BLaER1 (cell line): Measurements from ENCODE around the gene GJB2.
A peak's percentile ranks its signal among the peaks of the same experiment; 100 is the strongest.

Experiments
- H3K27ac ChIP-seq: shearing (Covaris generic); formaldehyde crosslinking; 2 replicates; pipeline ENCODE4 v1.8.1; 2022
- H3K27me3 ChIP-seq: shearing (Covaris generic); formaldehyde crosslinking; 2 replicates; pipeline ENCODE4 v1.8.1; 2022
- H3K36me3 ChIP-seq: shearing (Covaris generic); formaldehyde crosslinking; 2 replicates; pipeline ENCODE4 v1.8.1; 2022
- H3K4me1 ChIP-seq: shearing (Covaris generic); formaldehyde crosslinking; 2 replicates; pipeline ENCODE4 v1.8.1; 2022
- H3K4me2 ChIP-seq: shearing (Covaris generic); formaldehyde crosslinking; 2 replicates; pipeline ENCODE4 v1.8.1; 2022
- H3K4me3 ChIP-seq: shearing (Covaris generic); formaldehyde crosslinking; 2 replicates; pipeline ENCODE4 v1.8.1; 2022
- H3K9ac ChIP-seq: shearing (Covaris generic); formaldehyde crosslinking; 2 replicates; pipeline ENCODE4 v1.8.1; 2022
- H3K9me3 ChIP-seq: shearing (Covaris generic); formaldehyde crosslinking; 2 replicates; pipeline ENCODE4 v1.8.1; 2022
- H4K20me1 ChIP-seq: shearing (Covaris generic); formaldehyde crosslinking; 2 replicates; pipeline ENCODE4 v1.8.1; 2022
- Cebpa-rat ChIP-seq: shearing (Covaris generic); IDR thresholded peaks from 2 replicates; pipeline ENCODE4 v1.8.1; 2022

The GJB2 gene

GRCh38 chr13:20221772-20222171 is 29.0 kb upstream of the GJB2 start:
- TF ChIP-seq Cebpa-rat = no peak
- no peak overlapping the region for H3K9ac ChIP-seq
- H3K4me3 ChIP-seq = no peak overlapping the region
- H3K4me2 ChIP-seq = no peak overlapping the region
- H3K36me3 ChIP-seq = no peaks in the 10 kb centered on the region
- H3K27ac ChIP-seq = no peak overlapping the region
- no peaks in the 10 kb centered on the region for H3K4me1 ChIP-seq
- no peaks in the 10 kb centered on the region for H3K27me3 ChIP-seq
- H4K20me1 ChIP-seq = no peaks in the 10 kb centered on the region
- no peaks in the 10 kb centered on the region for H3K9me3 ChIP-seq

- TF ChIP-seq Cebpa-rat = no peak
- Histone ChIP-seq H3K27me3 (no peaks in the 10 kb centered on the region), H3K4me1 (no peaks in the 10 kb centered on the region), H4K20me1 (no peaks in the 10 kb centered on the region), H3K9me3 (no peaks in the 10 kb centered on the region), H3K4me3 (no peak overlapping the region), H3K36me3 (no peaks in the 10 kb centered on the region), H3K4me2 (no peak overlapping the region), H3K27ac (no peak overlapping the region), H3K9ac (no peak overlapping the region)
Observed at GRCh38 chr13:20219577-20219976, 26.8 kb upstream of the GJB2 start.

GRCh38 chr13:20217168-20217567 is 24.4 kb upstream of the GJB2 start:
- Histone ChIP-seq H3K4me2 (no peak overlapping the region), H3K4me1 (no peaks in the 10 kb centered on the region), H3K27me3 (no peaks in the 10 kb centered on the region)

GRCh38 chr13:20209948-20210347 is 17.2 kb upstream of the GJB2 start:
- Histone ChIP-seq H3K36me3 (no peaks in the 10 kb centered on the region), H3K4me2 (no peak overlapping the region), H3K27ac (no peak overlapping the region), H4K20me1 (no peaks in the 10 kb centered on the region), H3K4me3 (no peak overlapping the region), H3K9me3 (peaks cover 17% of the 10 kb centered on the region; the same call in 1 of the 2 replicates), H3K4me1 (peaks cover 11% of the 10 kb centered on the region), H3K27me3 (no peaks in the 10 kb centered on the region), H3K9ac (no peak overlapping the region)
- TF ChIP-seq Cebpa-rat = no peak

More at GRCh38 chr13:20217168-20217567, 24.4 kb upstream of the GJB2 start:
- TF ChIP-seq Cebpa-rat = no peak
- no peak overlapping the region for H3K4me3 ChIP-seq
- H3K27ac ChIP-seq = no peak overlapping the region
- no peaks in the 10 kb centered on the region for H3K36me3 ChIP-seq
- H3K9me3 ChIP-seq = peaks cover 17% of the 10 kb centered on the region; the same call in 1 of the 2 replicates
- H3K9ac ChIP-seq = no peak overlapping the region
- no peaks in the 10 kb centered on the region for H4K20me1 ChIP-seq

- no peak overlapping the region for H3K9ac ChIP-seq
- H3K4me2 ChIP-seq = peak overlapping the region; percentile 50
- no peak overlapping the region for H3K4me3 ChIP-seq
- no peak for TF ChIP-seq Cebpa-rat
- no peaks in the 10 kb centered on the region for H3K9me3 ChIP-seq
- H3K27me3 ChIP-seq = no peaks in the 10 kb centered on the region
- H3K27ac ChIP-seq = no peak overlapping the region
- H3K4me1 ChIP-seq = peaks cover 11% of the 10 kb centered on the region
- H3K36me3 ChIP-seq = no peaks in the 10 kb centered on the region
- no peaks in the 10 kb centered on the region for H4K20me1 ChIP-seq
Observed at GRCh38 chr13:20206698-20207235, 14.0 kb upstream of the GJB2 start.

GRCh38 chr13:20206065-20206697 is 13.4 kb upstream of the GJB2 start:
- Histone ChIP-seq H3K4me3 (no peak overlapping the region), H3K9me3 (no peaks in the 10 kb centered on the region), H3K4me2 (peak overlapping the region; percentile 50), H3K4me1 (peaks cover 11% of the 10 kb centered on the region), H3K27ac (no peak overlapping the region), H3K36me3 (no peaks in the 10 kb centered on the region), H3K9ac (no peak overlapping the region), H4K20me1 (no peaks in the 10 kb centered on the region), H3K27me3 (no peaks in the 10 kb centered on the region)
- no peak for TF ChIP-seq Cebpa-rat

GRCh38 chr13:20198781-20199180 is 6.0 kb upstream of the GJB2 start:
- Histone ChIP-seq H3K27me3 (peaks cover 35% of the 10 kb centered on the region), H3K4me2 (no peak overlapping the region)

GRCh38 chr13:20197361-20197834 is 4.7 kb upstream of the GJB2 start:
- H3K9me3 ChIP-seq = no peaks in the 10 kb centered on the region
- H3K9ac ChIP-seq = no peak overlapping the region
- H4K20me1 ChIP-seq = peaks cover 24% of the 10 kb centered on the region
- no peak overlapping the region for H3K4me3 ChIP-seq
- no peak overlapping the region for H3K4me2 ChIP-seq
- TF ChIP-seq Cebpa-rat = no peak
- peaks cover 13% of the 10 kb centered on the region for H3K4me1 ChIP-seq
- peaks cover 48% of the 10 kb centered on the region for H3K27me3 ChIP-seq
- H3K36me3 ChIP-seq = no peaks in the 10 kb centered on the region
- H3K27ac ChIP-seq = no peak overlapping the region

More at GRCh38 chr13:20198781-20199180, 6.0 kb upstream of the GJB2 start:
- no peak overlapping the region for H3K4me3 ChIP-seq
- peaks cover 11% of the 10 kb centered on the region; the same call in 1 of the 2 replicates for H4K20me1 ChIP-seq
- H3K9ac ChIP-seq = no peak overlapping the region
- H3K36me3 ChIP-seq = no peaks in the 10 kb centered on the region
- H3K27ac ChIP-seq = no peak overlapping the region
- H3K4me1 ChIP-seq = peaks cover 1% of the 10 kb centered on the region
- TF ChIP-seq Cebpa-rat = no peak
- no peaks in the 10 kb centered on the region for H3K9me3 ChIP-seq

- H3K27me3 ChIP-seq = peaks cover 64% of the 10 kb centered on the region
- no peak overlapping the region for H3K4me2 ChIP-seq
- H3K4me1 ChIP-seq = peaks cover 19% of the 10 kb centered on the region
Observed at GRCh38 chr13:20195801-20196200, 3.1 kb upstream of the GJB2 start.

GRCh38 chr13:20193907-20194631 is 1.3 kb upstream of the GJB2 start:
- peaks cover 32% of the 10 kb centered on the region for H4K20me1 ChIP-seq
- peaks cover 19% of the 10 kb centered on the region for H3K4me1 ChIP-seq
- peak overlapping the region; percentile 96 for H3K4me2 ChIP-seq
- no peak for TF ChIP-seq Cebpa-rat
- H3K27ac ChIP-seq = no peak overlapping the region
- no peak overlapping the region for H3K9ac ChIP-seq
- H3K36me3 ChIP-seq = no peaks in the 10 kb centered on the region
- H3K9me3 ChIP-seq = no peaks in the 10 kb centered on the region
- peaks cover 82% of the 10 kb centered on the region for H3K27me3 ChIP-seq
- peak overlapping the region; percentile 69; the same call in 1 of the 2 replicates for H3K4me3 ChIP-seq

More at GRCh38 chr13:20195801-20196200, 3.1 kb upstream of the GJB2 start:
- Histone ChIP-seq H3K9me3 (no peaks in the 10 kb centered on the region), H3K27ac (no peak overlapping the region), H3K36me3 (no peaks in the 10 kb centered on the region), H3K4me3 (no peak overlapping the region), H3K9ac (no peak overlapping the region), H4K20me1 (peaks cover 32% of the 10 kb centered on the region)
- TF ChIP-seq Cebpa-rat = no peak
